Neural cell (in vitro differentiated cells): ENCODE data around the gene SGO2. TPM values are rescaled to one million over a fixed set of nuclear protein-coding genes. Genes with fewer than 3 reads are reported as not detected.

ENCODE experiments used
- H2AFZ ChIP-seq: fragments of 200-600, 300-800 bp; sonication (generic), shearing (Covaris generic); 2 replicates; pipeline ENCODE4 v1.6.0; 2014; ENCODE audit warnings: low read depth, mild to moderate bottlenecking, antibody characterized with exemption, low read length, moderate library complexity
- H3F3A ChIP-seq: fragments of 200-600 bp; shearing (Covaris generic); 2 replicates; pipeline ENCODE4 v1.6.1; 2016; ENCODE audit warnings: mild to moderate bottlenecking, moderate library complexity, mixed read lengths, antibody characterized with exemption, low read length; ENCODE audit not compliant: insufficient read depth, poor library complexity, severe bottlenecking
- H3K27ac ChIP-seq: fragments of 200-600, 300-800 bp; sonication (generic), shearing (Covaris generic); 2 replicates; pipeline ENCODE4 v1.5.1; 2014; ENCODE audit warnings: mild to moderate bottlenecking, low read length, moderate library complexity
- H3K27me3 ChIP-seq: fragments of 300-800, 200-600 bp; sonication (generic), shearing (Covaris generic); 2 replicates; pipeline ENCODE4 v1.6.0; 2014; ENCODE audit warnings: mild to moderate bottlenecking, low read depth, low read length, moderate library complexity; ENCODE audit not compliant: insufficient read depth
- H3K36me3 ChIP-seq: fragments of 300-800, 200-600 bp; sonication (generic), shearing (Covaris generic); 2 replicates; pipeline ENCODE4 v1.5.1; 2014; ENCODE audit warnings: mild to moderate bottlenecking, antibody characterized with exemption, low read length, moderate library complexity; ENCODE audit not compliant: insufficient read depth
- H3K4me2 ChIP-seq: fragments of 300-800, 200-600 bp; sonication (generic), shearing (Covaris generic); 2 replicates; pipeline ENCODE4 v1.6.0; 2014; ENCODE audit warnings: mild to moderate bottlenecking, low read length
- H3K4me3 ChIP-seq: fragments of 300-800, 200-600 bp; sonication (generic), shearing (Covaris generic); 2 replicates; pipeline ENCODE4 v1.5.1; 2014; ENCODE audit warnings: mild to moderate bottlenecking, low read length, moderate library complexity
- H3K79me2 ChIP-seq: fragments of 200-600 bp; shearing (Covaris generic); replicated peaks from 2 replicates; pipeline ENCODE4 v1.6.0; 2014; ENCODE audit warnings: mild to moderate bottlenecking, low read length, moderate library complexity; ENCODE audit not compliant: insufficient read depth
- H3K9ac ChIP-seq: fragments of 300-800, 200-600 bp; sonication (generic), shearing (Covaris generic); 2 replicates; pipeline ENCODE4 v1.6.1; 2016; ENCODE audit warnings: mild to moderate bottlenecking, low read length, mixed read lengths
- H3K9me2 ChIP-seq: fragments of 200-600 bp; shearing (Covaris generic); 2 replicates; pipeline ENCODE4 v1.6.1; 2016; ENCODE audit warnings: mild to moderate bottlenecking, low read length, mixed read lengths; ENCODE audit not compliant: insufficient read depth
- H3K9me3 ChIP-seq: fragments of 200-600, 300-800 bp; sonication (generic), shearing (Covaris generic); 2 replicates; pipeline ENCODE4 v1.6.1; 2016; ENCODE audit warnings: mild to moderate bottlenecking, mixed run types, low read length, moderate library complexity, mixed read lengths
- H4K20me1 ChIP-seq: fragments of 200-600 bp; shearing (Covaris generic); 2 replicates; pipeline ENCODE4 v1.6.1; 2016; ENCODE audit warnings: mild to moderate bottlenecking, mixed run types; ENCODE audit not compliant: insufficient read depth
- CTCF ChIP-seq: fragments of 450-650 bp; IDR thresholded peaks from 2 replicates; pipeline ENCODE4 v1.5.1; 2014; ENCODE audit warnings: antibody characterized with exemption, mild to moderate bottlenecking, moderate library complexity; ENCODE audit not compliant: poor library complexity, severe bottlenecking
- EP300 ChIP-seq: fragments of 450-650 bp; conservative IDR thresholded peaks from 2 replicates; pipeline ENCODE4 v1.6.1; 2014; ENCODE audit warnings: antibody characterized with exemption, mild to moderate bottlenecking, moderate library complexity; ENCODE audit not compliant: poor library complexity, severe bottlenecking
- EZH2 ChIP-seq: fragments of 200-600, 300-800 bp; shearing (Covaris generic), sonication (generic); IDR thresholded peaks from 2 replicates; pipeline ENCODE4 v1.6.1; 2014; ENCODE audit warnings: antibody characterized with exemption, low read length, borderline replicate concordance, mild to moderate bottlenecking; ENCODE audit not compliant: insufficient read depth, poor library complexity, severe bottlenecking
- MXI1 ChIP-seq: fragments of 450-650 bp; conservative IDR thresholded peaks from 2 replicates; pipeline ENCODE4 v1.6.1; 2014; ENCODE audit warnings: antibody characterized with exemption, mild to moderate bottlenecking; ENCODE audit not compliant: poor library complexity, severe bottlenecking
- POLR2AphosphoS5 ChIP-seq: IDR thresholded peaks from 2 replicates; pipeline ENCODE4 v1.6.1; 2012
- RAD21 ChIP-seq: fragments of 450-650 bp; conservative IDR thresholded peaks from 2 replicates; pipeline ENCODE4 v1.6.1; 2014; ENCODE audit warnings: antibody characterized with exemption, mild to moderate bottlenecking, moderate library complexity
- REST ChIP-seq: IDR thresholded peaks from 2 replicates; pipeline ENCODE4 v1.6.1; 2012; ENCODE audit warnings: borderline replicate concordance
- SMC3 ChIP-seq: fragments of 450-650 bp; conservative IDR thresholded peaks from 2 replicates; pipeline ENCODE4 v1.6.1; 2014; ENCODE audit warnings: antibody characterized with exemption, mild to moderate bottlenecking, moderate library complexity; ENCODE audit not compliant: poor library complexity
- TAF1 ChIP-seq: IDR thresholded peaks from 2 replicates; pipeline ENCODE4 v1.6.1; 2012; ENCODE audit warnings: low read depth
- polyA plus RNA-seq: library from polyadenylated mRNA; depleted of rRNA; stranded (reverse); fragments of >200 nt; gene quantifications from 2 replicates; pipeline ENCODE4 v1.2.3, GENCODE V29; 2014

Gene SGO2
- polyA plus RNA-seq, 1 donor from 2014 or later, result 0.73 TPM

- H3K4me2 ChIP-seq, result no peak overlapping the region
- H4K20me1 ChIP-seq, result no peaks in the 10 kb centered on the region
- H3K9ac ChIP-seq, result no peak overlapping the region
- H3K27me3 ChIP-seq, result no peaks in the 10 kb centered on the region
- TF ChIP-seq RAD21, result no peak
- TF ChIP-seq POLR2AphosphoS5, result no peak
- TF ChIP-seq EP300, result no peak
- no peak for TF ChIP-seq SMC3
- TF ChIP-seq CTCF, result no peak
- TF ChIP-seq MXI1, result no peak
- no peak for TF ChIP-seq TAF1
- H3K9me3 ChIP-seq, result no peaks in the 10 kb centered on the region
- no peak overlapping the region for H3K27ac ChIP-seq
- no peak overlapping the region for H3K4me3 ChIP-seq
- no peaks in the 10 kb centered on the region for H3K36me3 ChIP-seq
- H3K9me2 ChIP-seq, result no peaks in the 10 kb centered on the region
- H3F3A ChIP-seq, result no peaks in the 10 kb centered on the region
- H3K79me2 ChIP-seq, result no peaks in the 10 kb centered on the region
- no peak overlapping the region for H2AFZ ChIP-seq
Observed at GRCh38 chr2:200577027-200577426, 51.0 kb downstream of the SGO2 start.

GRCh38 chr2:200578778-200579177 is 52.8 kb downstream of the SGO2 start:
- H3K4me3 ChIP-seq, result no peak overlapping the region
- H3K4me2 ChIP-seq, result no peak overlapping the region
- H3K9ac ChIP-seq, result no peak overlapping the region
- no peaks in the 10 kb centered on the region for H4K20me1 ChIP-seq
- no peaks in the 10 kb centered on the region for H3K27me3 ChIP-seq
- no peaks in the 10 kb centered on the region for H3F3A ChIP-seq
- TF ChIP-seq EP300 (no peak), CTCF (peak; percentile 36), RAD21 (peak; percentile 26)
- H3K9me2 ChIP-seq, result no peaks in the 10 kb centered on the region
- no peaks in the 10 kb centered on the region for H3K79me2 ChIP-seq
- H3K9me3 ChIP-seq, result no peaks in the 10 kb centered on the region
- H3K36me3 ChIP-seq, result no peaks in the 10 kb centered on the region
- no peak overlapping the region for H2AFZ ChIP-seq
- H3K27ac ChIP-seq, result no peak overlapping the region

GRCh38 chr2:200584639-200585038 is 58.6 kb downstream of the SGO2 start:
- no peaks in the 10 kb centered on the region for H3K36me3 ChIP-seq
- no peaks in the 10 kb centered on the region for H3K9me2 ChIP-seq
- no peak for TF ChIP-seq MXI1
- no peak for TF ChIP-seq TAF1
- no peak for TF ChIP-seq CTCF
- no peak for TF ChIP-seq RAD21
- TF ChIP-seq REST, result no peak
- TF ChIP-seq SMC3, result no peak
- no peak for TF ChIP-seq EP300
- TF ChIP-seq EZH2, result no peak
- TF ChIP-seq POLR2AphosphoS5, result no peak
- H2AFZ ChIP-seq, result no peak overlapping the region
- no peaks in the 10 kb centered on the region for H3F3A ChIP-seq
- H3K4me3 ChIP-seq, result no peak overlapping the region
- H3K27me3 ChIP-seq, result peaks cover 14% of the 10 kb centered on the region
- H4K20me1 ChIP-seq, result no peaks in the 10 kb centered on the region
- H3K79me2 ChIP-seq, result no peaks in the 10 kb centered on the region
- no peaks in the 10 kb centered on the region for H3K9me3 ChIP-seq
- no peak overlapping the region for H3K27ac ChIP-seq
- no peak overlapping the region for H3K4me2 ChIP-seq
- H3K9ac ChIP-seq, result no peak overlapping the region
